HPDE6-E6E7 (cell line): ENCODE data around the gene HIVEP2.

Source experiments
- DNase-seq: peaks from one replicate; pipeline ENCODE4 v3.0.0; 2011; ENCODE audit warnings: missing footprints; ENCODE audit errors: extremely low spot score

HIVEP2 gene

DNA sequence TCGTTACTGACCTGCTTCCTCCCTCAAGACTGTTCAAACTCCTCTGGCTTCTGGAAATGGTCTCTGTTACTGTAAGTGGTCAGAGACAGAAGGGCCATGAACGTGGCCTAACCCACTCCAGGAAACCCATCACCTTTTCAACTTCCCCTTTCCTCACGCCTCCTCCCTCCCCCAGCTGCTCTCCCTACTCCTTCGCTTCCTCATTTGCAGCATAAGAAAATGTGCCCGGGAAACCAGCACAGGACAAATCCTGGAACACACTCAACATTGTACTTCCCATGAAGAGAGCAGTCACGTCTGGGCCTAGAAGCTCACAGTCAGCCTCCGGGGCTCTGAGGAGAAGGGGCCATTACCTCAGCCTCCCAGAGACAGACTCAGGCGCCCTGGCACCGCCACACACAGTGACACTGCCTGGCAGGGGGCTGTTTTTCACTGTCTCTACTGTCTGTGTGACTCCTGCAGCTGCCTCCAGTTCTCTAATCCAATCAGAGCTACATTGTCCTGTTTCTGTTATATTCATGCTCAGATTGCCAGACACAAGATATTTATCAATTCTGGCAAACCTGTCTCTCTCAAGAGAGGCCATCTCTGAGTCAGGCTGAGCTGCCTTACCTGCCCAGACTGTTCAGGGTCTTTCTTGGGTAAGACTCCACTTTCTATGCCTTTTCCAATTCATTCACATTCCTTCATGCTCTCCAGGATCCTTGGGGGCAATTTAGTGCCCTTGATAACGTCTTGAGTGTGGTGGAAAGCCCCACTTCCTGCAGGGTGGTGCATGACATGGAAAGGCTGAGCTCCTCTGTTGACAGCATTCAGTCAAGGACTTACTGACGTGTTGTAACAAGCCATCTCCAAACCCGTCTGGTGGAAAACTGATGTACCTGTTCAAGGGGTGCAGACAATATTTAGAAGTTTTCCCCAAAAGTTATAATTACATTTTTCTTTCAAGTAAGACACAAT is 242.2 kb downstream of the HIVEP2 start:
- no peak for DNase-seq
